ENCODE measurements around the gene IDH3B.

IDH3B gene

DNA sequence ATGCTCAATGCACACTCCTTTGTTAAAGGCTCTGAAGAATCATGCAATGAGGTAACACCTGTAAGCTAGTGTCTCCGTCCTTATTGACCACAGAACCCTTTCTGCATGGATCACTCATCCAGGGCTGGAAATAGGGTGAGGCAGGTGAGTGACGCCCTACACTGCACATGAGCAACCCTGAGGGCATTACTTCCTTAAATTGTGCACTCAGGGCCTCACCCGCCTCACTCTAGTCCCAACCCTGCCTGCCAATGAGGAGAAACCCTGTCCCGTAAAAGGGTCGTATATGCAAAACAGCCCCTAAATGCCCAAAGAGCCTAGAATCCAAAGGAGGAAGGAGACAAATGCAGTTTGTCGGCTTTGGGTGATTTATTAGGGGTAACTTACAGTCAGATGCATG is 45.2 kb downstream of the IDH3B start:
- H3K36me3 ChIP-seq (replicated peaks; ENCODE audit: low read depth, low read length): no peaks in the 10 kb centered on the region
- no peak overlapping the region for H3K9ac ChIP-seq (ENCODE audit: low read length)
- peaks cover 27% of the 10 kb centered on the region for H3K27me3 ChIP-seq (ENCODE audit: low read depth, low read length)
- no peak overlapping the region for H2AFZ ChIP-seq (ENCODE audit: low read depth, low read length)
- H3K4me2 ChIP-seq (ENCODE audit: low read length): peak overlapping the region; percentile 15
- no peak overlapping the region for H3K27ac ChIP-seq (ENCODE audit: low read length)
- no peaks in the 10 kb centered on the region for H4K20me1 ChIP-seq (ENCODE audit: insufficient read depth, low read length)
- no peak overlapping the region for H3K4me3 ChIP-seq (ENCODE audit: low read length)
- H3K79me2 ChIP-seq (ENCODE audit: low read length): no peaks in the 10 kb centered on the region
- H3K4me1 ChIP-seq (ENCODE audit: low read length): peaks cover 25% of the 10 kb centered on the region
- no peak for TF ChIP-seq EZH2phosphoT487 (IDR thresholded peaks at IDR 0.05; ENCODE audit: low read depth)
- TF ChIP-seq, protein P1, sequence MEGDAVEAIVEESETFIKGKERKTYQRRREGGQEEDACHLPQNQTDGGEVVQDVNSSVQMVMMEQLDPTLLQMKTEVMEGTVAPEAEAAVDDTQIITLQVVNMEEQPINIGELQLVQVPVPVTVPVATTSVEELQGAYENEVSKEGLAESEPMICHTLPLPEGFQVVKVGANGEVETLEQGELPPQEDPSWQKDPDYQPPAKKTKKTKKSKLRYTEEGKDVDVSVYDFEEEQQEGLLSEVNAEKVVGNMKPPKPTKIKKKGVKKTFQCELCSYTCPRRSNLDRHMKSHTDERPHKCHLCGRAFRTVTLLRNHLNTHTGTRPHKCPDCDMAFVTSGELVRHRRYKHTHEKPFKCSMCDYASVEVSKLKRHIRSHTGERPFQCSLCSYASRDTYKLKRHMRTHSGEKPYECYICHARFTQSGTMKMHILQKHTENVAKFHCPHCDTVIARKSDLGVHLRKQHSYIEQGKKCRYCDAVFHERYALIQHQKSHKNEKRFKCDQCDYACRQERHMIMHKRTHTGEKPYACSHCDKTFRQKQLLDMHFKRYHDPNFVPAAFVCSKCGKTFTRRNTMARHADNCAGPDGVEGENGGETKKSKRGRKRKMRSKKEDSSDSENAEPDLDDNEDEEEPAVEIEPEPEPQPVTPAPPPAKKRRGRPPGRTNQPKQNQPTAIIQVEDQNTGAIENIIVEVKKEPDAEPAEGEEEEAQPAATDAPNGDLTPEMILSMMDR (IDR thresholded peaks at IDR 0.05; ENCODE audit: low read depth, low read length): no peak
- H3K9me3 ChIP-seq (ENCODE audit: insufficient read depth, low read length): no peaks in the 10 kb centered on the region

- peak overlapping the region; percentile 48 for H3K4me3 ChIP-seq (ENCODE audit: low read length)
- no peaks in the 10 kb centered on the region for H3K9me3 ChIP-seq (ENCODE audit: insufficient read depth, low read length)
- no peaks in the 10 kb centered on the region for H3K79me2 ChIP-seq (ENCODE audit: low read length)
- peaks cover 41% of the 10 kb centered on the region for H3K27me3 ChIP-seq (ENCODE audit: low read depth, low read length)
- H3K4me2 ChIP-seq (ENCODE audit: low read length): peak overlapping the region; percentile 78
- TF ChIP-seq, protein P1 (IDR thresholded peaks at IDR 0.05; ENCODE audit: low read depth, low read length): no peak
- TF ChIP-seq EZH2phosphoT487 (IDR thresholded peaks at IDR 0.05; ENCODE audit: low read depth): no peak
- no peak overlapping the region for H3K9ac ChIP-seq (ENCODE audit: low read length)
- peaks cover 25% of the 10 kb centered on the region for H3K4me1 ChIP-seq (ENCODE audit: low read length)
- H2AFZ ChIP-seq (ENCODE audit: low read depth, low read length): no peak overlapping the region
- no peaks in the 10 kb centered on the region for H3K36me3 ChIP-seq (replicated peaks; ENCODE audit: low read depth, low read length)
- no peaks in the 10 kb centered on the region for H4K20me1 ChIP-seq (ENCODE audit: insufficient read depth, low read length)
- no peak overlapping the region for H3K27ac ChIP-seq (ENCODE audit: low read length)
Measured at GRCh38 chr20:2617099-2617714, 46.8 kb downstream of the IDH3B start.

DNA sequence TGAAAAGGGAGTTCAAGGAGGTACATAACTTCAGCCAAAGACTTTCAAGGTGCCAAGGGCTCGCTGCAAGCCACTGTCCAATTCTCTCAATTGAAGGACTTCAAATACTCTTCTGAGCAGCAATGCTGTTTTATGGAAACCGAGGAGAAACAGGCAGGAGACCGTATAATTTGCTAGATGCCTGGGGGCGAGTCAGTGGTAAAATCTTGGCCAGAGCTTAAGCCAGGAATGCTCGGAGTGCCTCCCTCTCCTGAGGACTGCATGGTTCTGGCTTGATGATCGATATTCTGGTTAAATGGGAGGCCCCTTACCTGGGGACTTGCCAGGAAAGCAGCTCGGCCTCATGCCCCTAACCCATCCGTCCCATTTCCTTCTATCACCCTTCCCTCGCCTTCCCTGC is 47.4 kb downstream of the IDH3B start:
- H3K27me3 ChIP-seq (ENCODE audit: low read depth, low read length): peaks cover 45% of the 10 kb centered on the region
- TF ChIP-seq, protein P1 (IDR thresholded peaks at IDR 0.05; ENCODE audit: low read depth, low read length): no peak
- TF ChIP-seq EZH2phosphoT487 (IDR thresholded peaks at IDR 0.05; ENCODE audit: low read depth): no peak
- no peaks in the 10 kb centered on the region for H3K36me3 ChIP-seq (replicated peaks; ENCODE audit: low read depth, low read length)
- H3K4me1 ChIP-seq (ENCODE audit: low read length): peaks cover 25% of the 10 kb centered on the region
- no peaks in the 10 kb centered on the region for H4K20me1 ChIP-seq (ENCODE audit: insufficient read depth, low read length)
- H3K4me3 ChIP-seq (ENCODE audit: low read length): no peak overlapping the region
- no peak overlapping the region for H3K9ac ChIP-seq (ENCODE audit: low read length)
- peak overlapping the region; percentile 78; the same call in 1 of the 2 replicates for H3K4me2 ChIP-seq (ENCODE audit: low read length)
- H3K79me2 ChIP-seq (ENCODE audit: low read length): no peaks in the 10 kb centered on the region
- H3K27ac ChIP-seq (ENCODE audit: low read length): no peak overlapping the region
- H2AFZ ChIP-seq (ENCODE audit: low read depth, low read length): no peak overlapping the region
- H3K9me3 ChIP-seq (ENCODE audit: insufficient read depth, low read length): no peaks in the 10 kb centered on the region

GRCh38 chr20:2612073-2612472 is 51.9 kb downstream of the IDH3B start:
- Histone ChIP-seq H3K27ac (ENCODE audit: low read length) (no peak overlapping the region), H2AFZ (ENCODE audit: low read depth, low read length) (no peak overlapping the region), H3K36me3 (replicated peaks; ENCODE audit: low read depth, low read length) (no peaks in the 10 kb centered on the region), H3K9me3 (ENCODE audit: insufficient read depth, low read length) (peaks cover 4% of the 10 kb centered on the region; the same call in 1 of the 2 replicates), H3K9ac (ENCODE audit: low read length) (no peak overlapping the region), H4K20me1 (ENCODE audit: insufficient read depth, low read length) (no peaks in the 10 kb centered on the region), H3K27me3 (ENCODE audit: low read depth, low read length) (peaks cover 43% of the 10 kb centered on the region), H3K79me2 (ENCODE audit: low read length) (no peaks in the 10 kb centered on the region), H3K4me1 (ENCODE audit: low read length) (peaks cover 4% of the 10 kb centered on the region), H3K4me3 (ENCODE audit: low read length) (no peak overlapping the region), H3K4me2 (ENCODE audit: low read length) (no peak overlapping the region)
- TF ChIP-seq, protein P1 (IDR thresholded peaks at IDR 0.05; ENCODE audit: low read depth, low read length): no peak
- TF ChIP-seq EZH2phosphoT487 (IDR thresholded peaks at IDR 0.05; ENCODE audit: low read depth): no peak
